DND-41 (cell line): Measurements from ENCODE around the gene C10orf90.

Experiments
- ATAC-seq: fragments of 200-7000 bp; cut with Tn5 transposase; 3 replicates; pipeline ENCODE4 v1.9.1; 2021; ENCODE audit warnings: low read depth; ENCODE audit not compliant: insufficient read depth
- DNase-seq: peaks from one replicate; pipeline ENCODE4 v3.0.0-alpha.2; 2020
- H2AFZ ChIP-seq: 2 replicates; pipeline ENCODE4 v1.6.0; 2012; ENCODE audit warnings: low read depth, low read length
- H3K27ac ChIP-seq: 2 replicates; pipeline ENCODE4 v1.5.1; 2012; ENCODE audit warnings: low read length, inconsistent platforms
- H3K27me3 ChIP-seq: fragments of 200-600 bp; sonication (generic); 2 replicates; pipeline ENCODE4 v1.6.0; 2012; ENCODE audit warnings: low read length, mild to moderate bottlenecking, inconsistent platforms; ENCODE audit not compliant: insufficient read depth, poor library complexity
- H3K36me3 ChIP-seq: 2 replicates; pipeline ENCODE4 v1.5.1; 2012; ENCODE audit warnings: low read length, inconsistent platforms; ENCODE audit not compliant: insufficient read depth
- H3K4me1 ChIP-seq: 2 replicates; pipeline ENCODE4 v1.5.1; 2012; ENCODE audit warnings: mild to moderate bottlenecking, low read length; ENCODE audit not compliant: insufficient read depth
- H3K4me2 ChIP-seq: 2 replicates; pipeline ENCODE4 v1.6.0; 2012; ENCODE audit warnings: mild to moderate bottlenecking, moderate library complexity, low read length, inconsistent platforms; ENCODE audit not compliant: insufficient read depth
- H3K4me3 ChIP-seq, 2 experiments: fragments of 200-600 bp in 1 of 2; shearing (Covaris generic) in 1 of 2; 2 replicates each; pipeline ENCODE4 v1.5.1; 2012 to 2016; ENCODE audit warnings: inconsistent platforms in 2 of 2, low read length in 2 of 2, mild to moderate bottlenecking in 2 of 2, low read depth in 1 of 2, moderate library complexity in 1 of 2
- H3K79me2 ChIP-seq: 2 replicates; pipeline ENCODE4 v1.6.0; 2012; ENCODE audit warnings: low read length, inconsistent platforms; ENCODE audit not compliant: insufficient read depth
- H3K9ac ChIP-seq: 2 replicates; pipeline ENCODE4 v1.6.0; 2012; ENCODE audit warnings: low read depth, mild to moderate bottlenecking, inconsistent platforms, low read length, moderate library complexity
- H3K9me3 ChIP-seq: 2 replicates; pipeline ENCODE4 v1.5.1; 2012; ENCODE audit warnings: low read length, moderate library complexity, mild to moderate bottlenecking, inconsistent platforms; ENCODE audit not compliant: insufficient read depth, severe bottlenecking
- H4K20me1 ChIP-seq: 2 replicates; pipeline ENCODE4 v1.6.0; 2012; ENCODE audit warnings: low read length; ENCODE audit not compliant: insufficient read depth
- EZH2 ChIP-seq: IDR thresholded peaks from 3 replicates; pipeline ENCODE4 v1.6.1; 2012; ENCODE audit warnings: borderline replicate concordance, low read depth, mild to moderate bottlenecking, moderate library complexity, low read length, inconsistent platforms; ENCODE audit not compliant: severe bottlenecking
- TF ChIP-seq, protein P1 (sequence below): IDR thresholded peaks from 2 replicates; pipeline ENCODE4 v1.5.1; 2012; ENCODE audit warnings: borderline replicate concordance, low read length, moderate library complexity, mild to moderate bottlenecking; ENCODE audit not compliant: poor library complexity, severe bottlenecking; ENCODE audit errors: extremely low read depth

The C10orf90 gene

DNA sequence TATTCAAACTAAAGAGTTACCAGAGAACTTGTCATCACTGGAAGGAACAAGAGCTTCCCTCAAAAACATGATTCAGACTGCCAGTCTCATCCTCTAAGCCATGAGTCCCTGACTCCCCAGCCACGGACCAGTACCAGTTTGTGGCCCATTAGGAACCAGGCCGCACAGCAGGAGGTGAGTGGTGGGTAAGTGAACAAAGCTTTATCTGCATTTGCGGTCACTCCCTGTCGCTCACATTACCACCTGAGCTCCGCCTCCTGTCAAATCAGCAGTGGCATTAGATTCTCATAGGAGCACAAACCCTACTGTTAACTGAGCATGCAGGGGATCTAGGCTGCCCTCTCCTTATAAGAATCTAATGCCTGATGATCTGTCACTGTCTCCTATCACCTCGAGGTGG is 42.2 kb upstream of the C10orf90 start:
- Histone ChIP-seq H3K4me2 (no peak overlapping the region), H3K4me1 (no peaks in the 10 kb centered on the region), H3K36me3 (no peaks in the 10 kb centered on the region), H4K20me1 (no peaks in the 10 kb centered on the region), H3K4me3 (no peak overlapping the region), H2AFZ (no peak overlapping the region), H3K9me3 (no peaks in the 10 kb centered on the region), H3K27me3 (no peaks in the 10 kb centered on the region), H3K27ac (no peak overlapping the region), H3K9ac (no peak overlapping the region), H3K79me2 (no peaks in the 10 kb centered on the region)
- TF ChIP-seq, protein P1, sequence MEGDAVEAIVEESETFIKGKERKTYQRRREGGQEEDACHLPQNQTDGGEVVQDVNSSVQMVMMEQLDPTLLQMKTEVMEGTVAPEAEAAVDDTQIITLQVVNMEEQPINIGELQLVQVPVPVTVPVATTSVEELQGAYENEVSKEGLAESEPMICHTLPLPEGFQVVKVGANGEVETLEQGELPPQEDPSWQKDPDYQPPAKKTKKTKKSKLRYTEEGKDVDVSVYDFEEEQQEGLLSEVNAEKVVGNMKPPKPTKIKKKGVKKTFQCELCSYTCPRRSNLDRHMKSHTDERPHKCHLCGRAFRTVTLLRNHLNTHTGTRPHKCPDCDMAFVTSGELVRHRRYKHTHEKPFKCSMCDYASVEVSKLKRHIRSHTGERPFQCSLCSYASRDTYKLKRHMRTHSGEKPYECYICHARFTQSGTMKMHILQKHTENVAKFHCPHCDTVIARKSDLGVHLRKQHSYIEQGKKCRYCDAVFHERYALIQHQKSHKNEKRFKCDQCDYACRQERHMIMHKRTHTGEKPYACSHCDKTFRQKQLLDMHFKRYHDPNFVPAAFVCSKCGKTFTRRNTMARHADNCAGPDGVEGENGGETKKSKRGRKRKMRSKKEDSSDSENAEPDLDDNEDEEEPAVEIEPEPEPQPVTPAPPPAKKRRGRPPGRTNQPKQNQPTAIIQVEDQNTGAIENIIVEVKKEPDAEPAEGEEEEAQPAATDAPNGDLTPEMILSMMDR: no peak
- no peak for TF ChIP-seq EZH2
- ATAC-seq (no peak), DNase-seq (no peak)

DNA sequence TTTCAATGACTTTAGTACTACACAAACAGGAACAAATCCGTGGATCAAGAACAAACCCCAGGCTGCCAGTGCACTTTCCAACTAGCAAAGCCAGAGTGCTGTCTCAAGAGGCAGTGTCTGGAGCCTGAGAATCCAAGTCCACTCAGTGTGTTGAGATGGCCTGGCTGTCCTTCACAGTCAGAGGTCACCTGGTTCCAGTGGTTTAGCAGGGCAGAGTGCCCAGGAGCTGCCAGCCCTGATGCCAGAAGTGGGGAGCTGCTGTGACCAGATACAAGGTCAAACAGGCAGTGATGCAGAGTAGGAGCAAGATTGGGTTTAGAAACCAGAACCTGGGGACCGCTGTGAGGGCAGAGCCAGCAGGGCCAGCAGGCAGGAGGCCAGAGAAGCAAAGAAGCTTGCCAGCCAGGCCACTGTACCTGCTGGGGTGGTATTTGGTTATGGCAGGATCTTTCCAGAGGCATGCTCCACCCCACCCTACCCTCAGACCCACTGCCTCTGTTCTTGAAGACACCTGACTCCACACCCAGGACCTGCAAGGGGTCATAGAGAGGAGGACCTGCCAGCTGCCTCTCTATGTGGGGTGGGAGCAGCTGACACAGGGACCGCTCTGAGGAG is 35.6 kb upstream of the C10orf90 start:
- no peak for ATAC-seq
- Histone ChIP-seq H3K9me3 (no peaks in the 10 kb centered on the region), H3K9ac (no peak overlapping the region), H3K27me3 (no peaks in the 10 kb centered on the region), H3K4me2 (no peak overlapping the region), H3K4me3 (no peak overlapping the region), H2AFZ (no peak overlapping the region), H3K36me3 (no peaks in the 10 kb centered on the region), H3K27ac (no peak overlapping the region), H3K4me1 (no peaks in the 10 kb centered on the region), H3K79me2 (no peaks in the 10 kb centered on the region), H4K20me1 (no peaks in the 10 kb centered on the region)
- TF ChIP-seq EZH2: no peak
- TF ChIP-seq, protein P1: no peak
- no peak for DNase-seq

- H3K27me3 ChIP-seq: no peaks in the 10 kb centered on the region
- no peak overlapping the region for H3K4me3 ChIP-seq
- H3K9ac ChIP-seq: no peak overlapping the region
- H3K79me2 ChIP-seq: no peaks in the 10 kb centered on the region
- H3K4me2 ChIP-seq: no peak overlapping the region
- no peaks in the 10 kb centered on the region for H3K4me1 ChIP-seq
- no peaks in the 10 kb centered on the region for H4K20me1 ChIP-seq
- DNase-seq: no peak
- H3K9me3 ChIP-seq: no peaks in the 10 kb centered on the region
- H3K36me3 ChIP-seq: no peaks in the 10 kb centered on the region
- TF ChIP-seq, protein P1: no peak
- no peak for TF ChIP-seq EZH2
- H3K27ac ChIP-seq: no peak overlapping the region
- ATAC-seq: no peak
- H2AFZ ChIP-seq: no peak overlapping the region
Observed at GRCh38 chr10:126705131-126705530, 34.6 kb upstream of the C10orf90 start.
